Smooth muscle cell (in vitro differentiated cells): ENCODE data around the gene GALNT18. TPM values are rescaled to one million over a fixed set of nuclear protein-coding genes. Genes with fewer than 3 reads are reported as not detected.

Source experiments
- DNase-seq: peaks from one replicate; lab custom pipeline; 2025; ENCODE audit not compliant: unreplicated experiment; lab: John Stamatoyannopoulos, UW
- H2AFZ ChIP-seq: fragments of 200-600 bp; sonication (generic); 2 replicates; pipeline ENCODE4 v1.6.0; 2016; ENCODE audit warnings: antibody characterized with exemption, low read depth, mild to moderate bottlenecking
- H3F3A ChIP-seq: fragments of 200-600 bp; sonication (generic); 2 replicates; pipeline ENCODE4 v1.6.0; 2017; ENCODE audit warnings: antibody characterized with exemption, low read depth
- H3K27ac ChIP-seq: fragments of 200-600 bp; sonication (generic); 2 replicates; pipeline ENCODE4 v1.5.1; 2016; ENCODE audit warnings: low read depth, mild to moderate bottlenecking
- H3K27me3 ChIP-seq: fragments of 200-600 bp; sonication (generic); 2 replicates; pipeline ENCODE4 v1.6.1; 2016; ENCODE audit warnings: low read depth, mild to moderate bottlenecking
- H3K36me3 ChIP-seq: fragments of 200-600 bp; sonication (generic); 2 replicates; pipeline ENCODE4 v1.5.1; 2016; ENCODE audit warnings: low read depth
- H3K4me1 ChIP-seq: fragments of 200-600 bp; sonication (generic); 2 replicates; pipeline ENCODE4 v1.5.1; 2016; ENCODE audit warnings: low read depth
- H3K4me2 ChIP-seq: fragments of 200-600 bp; sonication (generic); 2 replicates; pipeline ENCODE4 v1.6.0; 2016; ENCODE audit warnings: mild to moderate bottlenecking
- H3K4me3 ChIP-seq: fragments of 200-600 bp; sonication (generic); 2 replicates; pipeline ENCODE4 v1.5.1; 2016; ENCODE audit warnings: mild to moderate bottlenecking
- H3K79me2 ChIP-seq: fragments of 200-600 bp; sonication (generic); 2 replicates; pipeline ENCODE4 v1.6.0; 2016; ENCODE audit warnings: low read depth, mild to moderate bottlenecking
- H3K9ac ChIP-seq: fragments of 200-600 bp; sonication (generic); 2 replicates; pipeline ENCODE4 v1.6.0; 2016; ENCODE audit warnings: low read depth
- H3K9me3 ChIP-seq: fragments of 200-600 bp; sonication (generic); replicated peaks from 2 replicates; pipeline ENCODE4 v1.5.1; 2016; ENCODE audit warnings: low read depth
- H4K20me1 ChIP-seq: fragments of 200-600 bp; sonication (generic); 2 replicates; pipeline ENCODE4 v1.6.0; 2016; ENCODE audit warnings: low read depth
- CTCF ChIP-seq: fragments of 200-600 bp; sonication (generic); IDR thresholded peaks from 2 replicates; pipeline ENCODE4 v1.5.1; 2017; ENCODE audit warnings: borderline replicate concordance, mild to moderate bottlenecking, antibody characterized with exemption; ENCODE audit not compliant: insufficient read depth, poor library complexity, severe bottlenecking
- whole genome bisulfite sequencing: methylation state at CpG from one replicate; pipeline ENCODE4 v1.1.7; 2016; ENCODE audit warnings: low lambda C conversion rate; 5-methylcytosine and 5-hydroxymethylcytosine counted together
- polyA plus RNA-seq: library from polyadenylated mRNA; unstranded; fragments of >200 nt; fragmentation: Nextera tagmentation; extraction: Ambion mirVana; gene quantifications from 2 replicates; pipeline ENCODE4 v1.2.1, GENCODE V29; 2016
- total RNA-seq: library from RNA; depleted of rRNA; stranded (reverse); fragments of >200 nt; gene quantifications from 2 replicates; pipeline ENCODE4 v1.2.3, GENCODE V29; 2014

Gene GALNT18
- total and polyA plus RNA-seq, 2 experiments from 2014 or later, result 11.5 to 16.3 TPM

GRCh38 chr11:11304550-11304949 lies 317.3 kb downstream of the GALNT18 start:
- Histone ChIP-seq H3K9me3 (no peaks in the 10 kb centered on the region), H3K27ac (no peak overlapping the region), H3K4me2 (no peak overlapping the region), H3K4me3 (no peak overlapping the region), H2AFZ (no peak overlapping the region), H3K27me3 (no peaks in the 10 kb centered on the region), H3F3A (no peaks in the 10 kb centered on the region), H4K20me1 (no peaks in the 10 kb centered on the region), H3K9ac (no peak overlapping the region), H3K4me1 (no peaks in the 10 kb centered on the region), H3K79me2 (no peaks in the 10 kb centered on the region), H3K36me3 (no peaks in the 10 kb centered on the region)
- no peak for DNase-seq
- no peak for TF ChIP-seq CTCF
- WGBS, result 72% methylated on average over 7 of the region's 7 CpGs

GRCh38 chr11:11302565-11302964 lies 319.2 kb downstream of the GALNT18 start:
- no peak for TF ChIP-seq CTCF
- no peaks in the 10 kb centered on the region for H3K4me1 ChIP-seq
- 89% methylated on average over 10 of the region's 10 CpGs for WGBS
- no peaks in the 10 kb centered on the region for H3K9me3 ChIP-seq
- no peak for DNase-seq
- no peaks in the 10 kb centered on the region for H4K20me1 ChIP-seq
- H3K9ac ChIP-seq, result no peak overlapping the region
- H3K36me3 ChIP-seq, result no peaks in the 10 kb centered on the region
- H3K4me2 ChIP-seq, result no peak overlapping the region
- no peak overlapping the region for H2AFZ ChIP-seq
- H3K27ac ChIP-seq, result no peak overlapping the region
- no peak overlapping the region for H3K4me3 ChIP-seq
- no peaks in the 10 kb centered on the region for H3K27me3 ChIP-seq
- no peaks in the 10 kb centered on the region for H3K79me2 ChIP-seq
- no peaks in the 10 kb centered on the region for H3F3A ChIP-seq

- H3K4me2 ChIP-seq, result no peak overlapping the region
- H3K9ac ChIP-seq, result no peak overlapping the region
- no peaks in the 10 kb centered on the region for H3K36me3 ChIP-seq
- no peaks in the 10 kb centered on the region for H3K9me3 ChIP-seq
- no peak overlapping the region for H3K27ac ChIP-seq
- no peaks in the 10 kb centered on the region for H3K27me3 ChIP-seq
- no peak overlapping the region for H3K4me3 ChIP-seq
- H3K4me1 ChIP-seq, result no peaks in the 10 kb centered on the region
- no peaks in the 10 kb centered on the region for H3F3A ChIP-seq
- 92% methylated on average over 6 of the region's 6 CpGs for WGBS
- no peaks in the 10 kb centered on the region for H4K20me1 ChIP-seq
- no peaks in the 10 kb centered on the region for H3K79me2 ChIP-seq
- no peak for DNase-seq
- TF ChIP-seq CTCF, result no peak
- no peak overlapping the region for H2AFZ ChIP-seq
Observed at GRCh38 chr11:11301212-11301611, 320.6 kb downstream of the GALNT18 start.

- Histone ChIP-seq H3K4me2 (no peak overlapping the region), H3K36me3 (no peaks in the 10 kb centered on the region), H3K4me1 (peaks cover 6% of the 10 kb centered on the region), H3K9me3 (no peaks in the 10 kb centered on the region), H2AFZ (no peak overlapping the region), H3K79me2 (no peaks in the 10 kb centered on the region), H3K27me3 (no peaks in the 10 kb centered on the region), H3K9ac (no peak overlapping the region), H3K4me3 (no peak overlapping the region), H3K27ac (no peak overlapping the region), H4K20me1 (no peaks in the 10 kb centered on the region), H3F3A (no peaks in the 10 kb centered on the region)
- WGBS, result 48% methylated on average over 6 of the region's 6 CpGs
- TF ChIP-seq CTCF, result no peak
- no peak for DNase-seq
Observed at GRCh38 chr11:11297578-11297977, 324.2 kb downstream of the GALNT18 start.
